ENCODE results near the gene INSIG2.

Gene INSIG2

DNA sequence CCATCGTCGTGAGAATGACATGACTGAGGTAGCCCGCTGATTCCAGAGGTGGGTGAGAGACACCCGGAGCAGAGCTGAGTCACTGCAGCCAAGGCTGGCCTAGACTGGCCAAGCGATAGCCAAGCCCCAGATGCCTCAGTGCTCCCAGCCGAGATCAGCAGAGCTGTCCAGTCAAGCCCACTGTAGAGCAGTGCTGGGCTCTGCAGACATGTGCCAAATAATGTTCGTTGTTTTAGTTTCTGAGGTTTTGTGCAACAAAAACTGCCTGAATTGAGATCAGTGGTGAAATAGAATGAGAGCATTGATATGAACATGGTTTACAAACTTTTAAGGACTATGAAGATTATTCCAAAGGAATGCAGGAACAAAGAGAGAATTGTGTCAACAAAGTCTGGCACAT, 42.1 kb downstream of the INSIG2 start:
- no peak for DNase-seq (ENCODE audit: low spot score)

- DNase-seq (ENCODE audit: low spot score), result no peak
Observed at GRCh38 chr2:118131771-118132170, 43.5 kb downstream of the INSIG2 start.

GRCh38 chr2:118133916-118134315, 45.6 kb downstream of the INSIG2 start:
- DNase-seq (ENCODE audit: low spot score), result no peak

- no peak for DNase-seq (ENCODE audit: low spot score)
Observed at GRCh38 chr2:118134650-118135049, 46.4 kb downstream of the INSIG2 start.

GRCh38 chr2:118145207-118145606, 56.9 kb downstream of the INSIG2 start:
- no peak for DNase-seq (ENCODE audit: low spot score)

- no peak for DNase-seq (ENCODE audit: low spot score)
Observed at GRCh38 chr2:118145806-118146205, 57.5 kb downstream of the INSIG2 start.

- DNase-seq (ENCODE audit: low spot score), result no peak
Observed at GRCh38 chr2:118146315-118147283, 58.3 kb downstream of the INSIG2 start.

DNA sequence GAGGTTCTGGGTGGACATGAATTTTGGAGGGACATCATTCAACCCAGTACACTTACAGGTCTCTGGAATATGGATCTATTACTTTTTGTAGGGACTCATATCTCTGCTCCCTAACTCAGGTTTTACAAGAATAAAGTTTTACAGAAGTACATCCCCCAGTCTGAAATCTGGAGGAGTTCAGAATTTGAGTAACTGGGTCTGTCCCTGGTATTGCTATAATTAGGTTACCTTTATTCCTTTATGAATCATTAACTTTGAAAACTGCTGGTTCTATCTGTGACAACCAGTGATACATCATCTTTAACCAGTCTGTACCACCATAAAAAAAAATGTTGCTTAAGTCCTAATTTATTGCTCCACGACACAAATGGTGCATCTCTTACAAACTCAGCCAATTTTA, 59.9 kb downstream of the INSIG2 start:
- no peak for DNase-seq (ENCODE audit: low spot score)

GRCh38 chr2:118148809-118149208, 60.5 kb downstream of the INSIG2 start:
- no peak for DNase-seq (ENCODE audit: low spot score)

DNA sequence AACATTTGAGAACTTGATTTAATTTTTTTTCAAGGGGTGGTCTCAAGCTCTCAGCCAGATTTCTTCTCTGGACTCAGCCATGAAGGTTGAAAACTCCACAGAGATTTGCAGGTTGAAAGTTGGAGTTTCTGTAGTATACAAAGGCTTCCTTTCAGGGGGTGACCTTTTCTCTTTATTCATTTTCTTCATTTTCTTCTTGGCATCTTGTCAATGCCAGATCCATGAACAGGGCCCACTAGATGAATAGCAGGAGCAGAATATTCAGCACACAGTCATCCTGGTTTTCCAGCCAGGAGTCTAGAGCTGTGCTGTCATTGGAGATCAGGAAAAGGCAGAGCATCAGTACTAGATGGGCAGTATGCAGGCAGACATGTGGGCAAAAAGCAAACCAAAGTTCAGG, 62.0 kb downstream of the INSIG2 start:
- no peak for DNase-seq (ENCODE audit: low spot score)

DNA sequence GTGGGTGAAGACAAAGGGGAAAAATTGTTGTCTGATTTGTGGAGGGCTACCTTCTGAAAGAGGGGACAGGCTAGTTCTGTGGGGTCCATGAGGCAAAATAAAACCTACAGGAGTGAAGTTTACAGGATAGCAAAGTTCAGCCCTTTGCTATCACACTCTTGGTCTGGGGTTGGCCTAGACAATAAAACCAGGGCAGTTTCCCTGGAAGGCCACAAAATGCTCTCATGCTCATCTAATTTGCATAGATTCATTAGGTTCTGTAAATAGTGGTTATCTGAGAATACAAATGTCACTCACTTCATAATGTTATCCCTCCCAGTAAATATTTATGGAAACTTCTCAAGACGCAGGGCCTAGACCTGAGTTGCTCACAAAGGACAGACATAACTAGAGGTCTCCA, 63.6 kb downstream of the INSIG2 start:
- DNase-seq (ENCODE audit: low spot score), result no peak

- no peak for DNase-seq (ENCODE audit: low spot score)
Observed at GRCh38 chr2:118153433-118153832, 65.2 kb downstream of the INSIG2 start.

DNA sequence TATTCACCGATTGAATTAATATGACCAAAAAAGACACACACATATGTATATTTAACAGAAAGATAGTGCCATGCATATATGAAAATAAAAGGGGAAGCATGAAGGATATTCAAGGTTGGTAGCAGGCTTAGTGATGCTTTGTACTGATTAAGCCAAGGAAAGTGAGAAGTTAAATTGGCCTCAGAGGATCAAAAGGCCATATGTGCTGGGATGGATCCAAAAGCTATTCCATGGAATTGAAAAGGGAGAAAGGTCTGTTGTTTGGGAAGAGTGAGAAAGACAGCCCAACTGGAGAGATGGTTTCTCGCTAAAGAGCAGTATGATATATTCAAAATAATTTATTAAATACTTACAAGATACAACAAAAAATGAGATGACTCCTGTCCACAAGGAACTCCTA, 65.9 kb downstream of the INSIG2 start:
- DNase-seq (ENCODE audit: low spot score), result no peak
